NCI-H2196 treated with DMSO at 0.1 percent for 48 hours (cell line): ENCODE results near the gene TRIM65.
"Not testable (repeated sequence)": the region's sequence is repeated elsewhere in the genome, so short reads cannot be mapped to it uniquely, and the experiment has no call there.

Experiments
- DNase-seq: peaks from one replicate; lab custom pipeline; 2025; ENCODE audit not compliant: unreplicated experiment; lab: John Stamatoyannopoulos, UW

TRIM65 gene

GRCh38 chr17:75897160-75898019, 639 bp upstream of the TRIM65 start:
- no peak for DNase-seq

- no peak for DNase-seq
Measured at GRCh38 chr17:75895370-75896155, 1.2 kb downstream of the TRIM65 start.

GRCh38 chr17:75894049-75894733, 2.6 kb downstream of the TRIM65 start:
- no peak for DNase-seq

- no peak for DNase-seq
Measured at GRCh38 chr17:75893305-75894048, 3.3 kb downstream of the TRIM65 start.

GRCh38 chr17:75892556-75893224, 4.1 kb downstream of the TRIM65 start:
- no peak for DNase-seq

- DNase-seq, result no peak
Measured at GRCh38 chr17:75891605-75892555, 4.9 kb downstream of the TRIM65 start.

- no peak for DNase-seq
Measured at GRCh38 chr17:75891022-75891604, 5.6 kb downstream of the TRIM65 start.

GRCh38 chr17:75889454-75889853, 7.3 kb downstream of the TRIM65 start:
- DNase-seq, result no peak

GRCh38 chr17:75888484-75888883, 8.3 kb downstream of the TRIM65 start:
- no peak for DNase-seq

GRCh38 chr17:75885860-75886259, 10.9 kb downstream of the TRIM65 start:
- not testable (repeated sequence) for DNase-seq

GRCh38 chr17:75885431-75885830, 11.3 kb downstream of the TRIM65 start:
- DNase-seq, result no peak

- no peak for DNase-seq
Measured at GRCh38 chr17:75881678-75882454, 14.9 kb downstream of the TRIM65 start.

- no peak for DNase-seq
Measured at GRCh38 chr17:75880266-75880665, 16.5 kb downstream of the TRIM65 start.

GRCh38 chr17:75878174-75878998, 18.4 kb downstream of the TRIM65 start, which contains the start of gene TRIM47:
Gene TRIM47, minus strand, starts transcription at chr17:75878581. Its CDS starts 33 bp downstream, at chr17:75878548.
- DNase-seq, result peak; percentile 89

GRCh38 chr17:75877752-75878173, 19.0 kb downstream of the TRIM65 start:
- peak; percentile 63 for DNase-seq

- peak; percentile 79 for DNase-seq
Measured at GRCh38 chr17:75876938-75877751, 19.6 kb downstream of the TRIM65 start.
